Activated naive CD4-positive, alpha-beta T cell treated with anti-CD3 and anti-CD28 coated beads, Interleukin-2, amount 50 U/mL, for 72 hours (primary cell): ENCODE results near the gene LMX1A. TPM values are rescaled to one million over a fixed set of nuclear protein-coding genes. Genes with fewer than 3 reads are reported as not detected.

Experiments
- ATAC-seq, 2 donors: fragments of 150-1000 bp; cut with Tn5 transposase; 2 replicates each; pipeline ENCODE4 v1.10.0; 2021; ENCODE audit warnings: mild to moderate bottlenecking in 2 of 2, moderate library complexity in 2 of 2
- DNase-seq, 2 donors: peaks; one replicate each; pipeline ENCODE4 v3.0.0; 2021 to 2022; ENCODE audit warnings: low spot score in 2 of 2
- H3K27ac Mint-ChIP-seq, 2 donors: one replicate each; pipeline ENCODE4 v1.8.0; 2022; ENCODE audit warnings: mild to moderate bottlenecking in 2 of 2, mixed read lengths in 2 of 2
- H3K36me3 Mint-ChIP-seq, 2 donors: one replicate each; pipeline ENCODE4 v1.8.0; 2022; ENCODE audit warnings: mixed read lengths in 2 of 2
- H3K9me3 Mint-ChIP-seq, 2 donors: one replicate each; pipeline ENCODE4 v1.8.0; 2022; ENCODE audit warnings: mixed read lengths in 2 of 2
- total RNA-seq, 2 donors: library from RNA; stranded (reverse); gene quantifications; one replicate each; pipeline ENCODE4 v1.2.3, GENCODE V29; 2022

Gene LMX1A
- total RNA-seq, 2 donors from 2014 or later, result not detected

- Mint-ChIP-seq H3K27ac (no peak overlapping the region), H3K36me3 (no peaks in the 10 kb centered on the region), H3K9me3 (no peaks in the 10 kb centered on the region)
- DNase-seq, result no peak
- ATAC-seq, result no peak
Observed at GRCh38 chr1:165226326-165226725, 130.2 kb downstream of the LMX1A start.

DNA sequence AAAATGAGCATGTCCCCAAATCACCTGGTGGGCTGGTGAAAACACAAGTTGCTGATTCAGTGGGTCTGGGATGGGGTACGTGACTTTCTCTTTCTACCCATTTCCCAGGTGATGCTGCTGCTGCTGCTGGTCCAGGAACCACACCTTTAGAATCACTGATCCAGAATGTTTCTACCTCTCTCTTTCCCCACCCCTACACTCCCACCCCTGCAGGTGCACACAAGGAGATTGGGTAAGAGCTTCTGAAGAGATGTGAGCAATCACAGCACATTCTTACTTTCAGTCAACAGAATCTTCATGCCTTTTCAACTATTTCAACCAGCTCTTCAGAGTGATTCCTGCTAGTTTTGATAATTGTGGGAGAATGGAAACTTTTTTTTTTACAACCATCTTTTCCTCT is 130.9 kb downstream of the LMX1A start:
- Mint-ChIP-seq H3K27ac (no peak overlapping the region), H3K36me3 (no peaks in the 10 kb centered on the region), H3K9me3 (no peaks in the 10 kb centered on the region)
- DNase-seq (no peak), ATAC-seq (no peak)

DNA sequence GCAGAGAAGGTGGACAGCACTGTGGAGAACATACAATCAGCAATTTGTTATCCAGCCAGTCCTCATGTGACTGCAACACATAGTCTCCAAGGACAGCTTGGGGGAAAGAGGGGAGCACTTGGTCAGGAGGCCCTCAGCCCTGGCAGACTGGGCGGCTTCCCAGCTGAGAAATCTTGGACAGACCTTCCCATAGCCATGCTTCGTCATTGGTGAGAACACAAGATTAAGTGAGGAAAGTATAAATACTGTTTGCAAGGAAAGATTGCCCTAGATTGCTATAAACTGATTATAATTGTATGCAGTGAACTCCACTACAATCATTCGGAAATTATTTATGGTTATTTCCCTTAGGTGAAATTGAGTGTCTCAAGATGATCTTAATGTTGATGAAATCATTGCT is 131.5 kb downstream of the LMX1A start:
- no peak overlapping the region for H3K27ac Mint-ChIP-seq

GRCh38 chr1:165224504-165224903 is 132.0 kb downstream of the LMX1A start:
- Mint-ChIP-seq H3K36me3 (no peaks in the 10 kb centered on the region), H3K9me3 (no peaks in the 10 kb centered on the region), H3K27ac (no peak overlapping the region)
- DNase-seq (no peak), ATAC-seq (no peak)

More for the DNA sequence above, 131.5 kb downstream of the LMX1A start:
- DNase-seq (no peak), ATAC-seq (no peak)
- Mint-ChIP-seq H3K36me3 (no peaks in the 10 kb centered on the region), H3K9me3 (no peaks in the 10 kb centered on the region)

- DNase-seq, result no peak
- H3K36me3 Mint-ChIP-seq, result no peaks in the 10 kb centered on the region
- ATAC-seq, result no peak
- no peaks in the 10 kb centered on the region for H3K9me3 Mint-ChIP-seq
- H3K27ac Mint-ChIP-seq, result no peak overlapping the region
Observed at GRCh38 chr1:165222580-165222979, 133.9 kb downstream of the LMX1A start.

DNA sequence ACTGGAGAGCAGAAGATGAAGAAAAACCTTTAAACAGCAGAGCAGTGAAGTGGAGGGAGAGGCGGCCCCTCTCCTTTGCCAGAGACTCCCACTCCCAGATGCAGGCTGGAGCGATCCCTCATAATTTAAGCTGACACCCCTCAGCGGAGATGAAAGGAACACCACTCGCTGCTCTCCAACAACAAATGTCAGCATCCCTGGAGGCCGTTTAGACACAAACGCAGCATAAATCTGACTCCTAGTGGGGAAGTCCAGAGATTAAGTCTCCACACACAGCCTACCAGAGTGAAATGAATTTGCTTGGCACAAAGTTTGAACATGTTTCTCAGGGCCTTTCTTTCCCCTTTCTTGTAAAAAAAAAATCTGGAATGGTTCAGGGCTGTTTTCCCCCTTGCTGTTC is 137.8 kb downstream of the LMX1A start:
- DNase-seq (no peak), ATAC-seq (no peak)
- Mint-ChIP-seq H3K9me3 (no peaks in the 10 kb centered on the region), H3K27ac (no peak overlapping the region), H3K36me3 (no peaks in the 10 kb centered on the region)

DNA sequence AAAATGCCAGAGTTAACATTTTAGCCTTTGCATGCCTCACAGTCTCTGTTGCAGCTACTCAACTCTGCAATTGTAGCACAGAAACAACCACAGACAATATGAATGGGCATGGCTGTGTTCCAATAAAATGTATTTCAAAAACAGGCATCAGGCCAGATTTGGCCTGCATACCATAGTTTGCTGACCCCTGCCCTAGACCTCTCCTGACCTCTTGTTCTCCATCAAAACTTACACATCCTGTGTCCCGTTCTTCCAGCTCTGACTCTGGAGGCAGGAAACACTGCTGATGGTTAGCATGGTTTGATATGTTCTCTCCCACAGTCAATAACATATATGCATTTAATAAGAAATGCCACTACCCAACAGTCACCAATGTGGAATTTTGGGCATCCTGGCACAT is 138.6 kb downstream of the LMX1A start:
- H3K9me3 Mint-ChIP-seq, result no peaks in the 10 kb centered on the region
- H3K27ac Mint-ChIP-seq, result no peak overlapping the region
- no peaks in the 10 kb centered on the region for H3K36me3 Mint-ChIP-seq
- ATAC-seq, result no peak
- DNase-seq, result no peak

- ATAC-seq (no peak), DNase-seq (no peak)
- H3K9me3 Mint-ChIP-seq, result no peaks in the 10 kb centered on the region
- H3K36me3 Mint-ChIP-seq, result no peaks in the 10 kb centered on the region
- H3K27ac Mint-ChIP-seq, result no peak overlapping the region
Observed at GRCh38 chr1:165216254-165216653, 140.3 kb downstream of the LMX1A start.

DNA sequence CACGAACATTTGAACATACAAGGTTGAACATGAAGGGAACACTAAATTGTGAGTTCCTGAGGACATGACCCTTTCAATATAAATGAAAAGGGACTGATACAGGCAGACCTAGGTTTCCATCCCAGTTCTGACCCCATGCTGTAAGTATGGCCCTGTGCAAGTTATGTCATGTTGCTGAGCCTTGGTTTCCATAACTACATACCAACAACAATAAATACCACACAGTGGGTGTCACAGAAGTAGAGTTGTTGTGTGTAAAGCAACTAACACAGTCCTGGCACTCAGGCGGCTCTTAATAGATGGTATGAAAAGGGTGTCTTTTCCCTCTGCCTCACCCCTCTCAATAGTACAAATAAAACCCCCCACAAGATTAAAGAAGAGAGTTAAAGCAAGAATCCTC is 140.8 kb downstream of the LMX1A start:
- DNase-seq (no peak), ATAC-seq (no peak)
- Mint-ChIP-seq H3K9me3 (no peaks in the 10 kb centered on the region), H3K36me3 (no peaks in the 10 kb centered on the region), H3K27ac (no peak overlapping the region)

DNA sequence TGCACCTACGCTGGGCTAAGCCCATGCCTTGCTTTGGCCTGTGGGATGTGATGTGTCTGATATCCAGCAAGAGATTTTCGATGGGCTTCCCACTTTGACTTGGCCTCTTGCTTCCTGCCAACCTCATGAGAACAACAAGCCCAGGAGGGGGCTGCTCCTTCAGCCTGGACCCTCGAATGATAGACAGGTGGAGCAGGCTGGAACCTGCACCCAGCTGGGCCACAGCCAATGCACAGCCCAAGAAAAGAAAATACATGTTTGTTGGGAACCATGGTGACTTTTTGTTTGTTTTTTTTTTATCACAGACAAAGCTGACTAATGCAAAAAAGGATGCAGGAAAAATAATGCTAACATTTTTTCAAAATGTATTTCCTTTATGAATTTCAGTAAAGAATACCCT is 144.3 kb downstream of the LMX1A start:
- Mint-ChIP-seq H3K36me3 (no peaks in the 10 kb centered on the region), H3K27ac (no peak overlapping the region), H3K9me3 (no peaks in the 10 kb centered on the region)
- DNase-seq (no peak), ATAC-seq (no peak)

DNA sequence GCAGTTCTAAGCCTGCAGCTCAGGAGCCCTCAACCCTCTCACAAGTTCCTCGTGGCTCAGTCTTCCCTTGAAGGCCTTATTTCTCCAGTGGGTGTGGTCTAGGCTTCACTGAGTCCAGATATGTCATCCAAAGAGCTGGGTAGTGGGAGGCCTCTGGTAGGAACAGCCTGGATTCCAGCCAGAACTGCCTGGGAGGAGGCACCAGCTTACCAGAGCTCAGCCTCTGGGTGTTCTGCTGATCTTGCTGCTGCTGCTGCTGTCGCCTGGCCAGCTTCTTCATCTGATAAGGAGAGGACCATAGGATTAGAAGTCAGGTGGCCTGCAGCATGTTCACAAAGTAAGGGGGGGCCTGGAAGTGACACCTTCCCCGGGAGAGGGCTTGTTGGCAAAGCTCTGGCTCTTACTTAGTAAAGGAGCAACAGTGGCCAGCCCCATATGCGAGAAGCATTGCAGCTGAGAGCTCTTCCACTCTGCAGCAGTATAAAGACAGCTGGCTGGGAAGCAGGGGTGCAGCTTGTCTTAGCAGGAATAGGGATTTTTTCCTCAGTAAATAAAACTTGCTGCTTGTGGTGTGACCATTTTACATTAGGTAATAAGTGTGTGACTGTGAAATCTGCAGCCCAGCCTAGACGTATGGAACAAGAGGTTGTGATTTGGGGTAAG is 148.5 kb downstream of the LMX1A start:
- ATAC-seq (no peak), DNase-seq (no peak)
- Mint-ChIP-seq H3K36me3 (no peaks in the 10 kb centered on the region), H3K27ac (no peak overlapping the region), H3K9me3 (no peaks in the 10 kb centered on the region)

GRCh38 chr1:165205145-165205544 is 151.4 kb downstream of the LMX1A start:
- Mint-ChIP-seq H3K27ac (no peak overlapping the region), H3K36me3 (no peaks in the 10 kb centered on the region), H3K9me3 (no peaks in the 10 kb centered on the region)
- DNase-seq (no peak), ATAC-seq (no peak)

- ATAC-seq, result no peak
- Mint-ChIP-seq H3K36me3 (no peaks in the 10 kb centered on the region), H3K27ac (no peak overlapping the region), H3K9me3 (no peaks in the 10 kb centered on the region)
- no peak for DNase-seq
Observed at GRCh38 chr1:165204548-165204947, 152.0 kb downstream of the LMX1A start.

DNA sequence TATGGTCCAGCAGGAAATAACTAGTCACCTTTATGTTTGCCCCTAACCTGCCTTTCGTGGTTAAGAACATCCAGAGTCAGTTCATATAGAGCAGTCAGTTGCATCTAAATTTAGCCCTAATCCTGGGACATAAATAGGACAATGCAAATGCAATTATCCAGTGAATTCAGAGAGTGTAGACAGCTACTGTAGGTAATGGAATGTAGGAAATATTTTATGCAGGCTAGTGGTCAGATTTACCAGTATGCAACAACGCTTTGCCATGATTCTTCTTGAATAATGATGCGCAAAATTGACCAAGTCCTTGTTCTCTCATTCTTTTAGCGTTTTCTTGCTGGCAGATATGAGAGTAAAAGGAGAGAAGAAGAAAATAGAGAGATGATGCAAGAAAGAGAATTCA is 165.4 kb downstream of the LMX1A start:
- Mint-ChIP-seq H3K36me3 (no peaks in the 10 kb centered on the region), H3K9me3 (no peaks in the 10 kb centered on the region), H3K27ac (no peak overlapping the region)
- no peak for DNase-seq
- ATAC-seq, result no peak

GRCh38 chr1:165189913-165190312 is 166.6 kb downstream of the LMX1A start:
- Mint-ChIP-seq H3K9me3 (no peaks in the 10 kb centered on the region), H3K36me3 (no peaks in the 10 kb centered on the region)
- no peak for DNase-seq

GRCh38 chr1:165189011-165189410 is 167.5 kb downstream of the LMX1A start:
- Mint-ChIP-seq H3K9me3 (peaks cover 3 to 5% of the 10 kb centered on the region in 2 donors), H3K36me3 (no peaks in the 10 kb centered on the region), H3K27ac (no peak overlapping the region)
- DNase-seq (no peak), ATAC-seq (no peak)

More at GRCh38 chr1:165189913-165190312, 166.6 kb downstream of the LMX1A start:
- H3K27ac Mint-ChIP-seq, result no peak overlapping the region
- no peak for ATAC-seq

GRCh38 chr1:165187031-165188009 is 169.2 kb downstream of the LMX1A start:
- Mint-ChIP-seq H3K9me3 (peaks cover 10 to 12% of the 10 kb centered on the region in 2 donors), H3K36me3 (no peaks in the 10 kb centered on the region), H3K27ac (no peak overlapping the region)
- DNase-seq, result no peak
- ATAC-seq, result no peak
